ENCODE measurements around the gene MUC4. TPM values are rescaled to one million over a fixed set of nuclear protein-coding genes. Genes with fewer than 3 reads are reported as not detected.

The MUC4 gene
- polyA plus RNA-seq, 3 donors = not detected

DNA sequence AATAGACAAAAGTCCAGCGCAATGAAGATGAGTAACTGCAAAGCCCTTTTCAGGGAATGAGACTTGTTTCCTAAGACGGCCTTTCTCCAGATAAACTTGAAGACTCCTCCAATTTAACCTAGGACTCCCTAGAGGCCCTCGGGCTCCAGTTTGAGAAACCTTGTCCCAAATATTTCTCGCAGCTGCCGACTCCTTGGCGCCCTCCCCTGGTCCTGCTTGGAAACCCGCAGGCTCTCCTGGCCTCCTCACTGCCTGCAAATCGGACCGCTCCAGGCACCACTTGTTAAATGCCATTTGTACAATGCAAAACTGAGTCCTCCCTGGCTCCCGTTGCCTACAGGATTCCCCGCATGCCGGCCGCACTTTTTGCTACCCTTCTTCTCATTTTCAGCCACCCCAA, 36.8 kb downstream of the MUC4 start:
- H2AFZ ChIP-seq (ENCODE audit: insufficient read depth, low read depth, low read length, poor library complexity, severe bottlenecking) = no peak overlapping the region
- H3K9me3 ChIP-seq (replicated peaks in 1 of 2; ENCODE audit: control insufficient read depth in 1 of 2, insufficient read depth in 1 of 2, low read length in 2 of 2) = no peaks in the 10 kb centered on the region
- Mint-ChIP-seq H3K36me3 (no peaks in the 10 kb centered on the region), H3K27me3 (ENCODE audit: low read depth in 3 of 3) (peaks cover 0 to 4% (median 3%) of the 10 kb centered on the region in 3 donors), H3K9me3 (peaks cover 0 to 13% (median 6%) of the 10 kb centered on the region in 7 donors), H3K4me3 (no peak overlapping the region), H3K4me1 (no peaks in the 10 kb centered on the region), H3K27ac (peak overlapping the region in 2 of 7 donors; percentile 40 to 58)
- 29% methylated on average over 12 of the region's 13 CpGs for WGBS (ENCODE audit: insufficient coverage)
- no peak overlapping the region for H3K4me3 ChIP-seq (replicated peaks in 1 of 3; ENCODE audit: low read depth in 2 of 3, low read length in 3 of 3)
- H4K20me1 ChIP-seq (ENCODE audit: insufficient read depth, low read length) = no peaks in the 10 kb centered on the region
- no peaks in the 10 kb centered on the region for H3K79me2 ChIP-seq (ENCODE audit: insufficient read depth, low read length)
- H3K27ac ChIP-seq (ENCODE audit: low read depth in 1 of 2, low read length in 2 of 2) = no peak overlapping the region
- TF ChIP-seq, protein P1, sequence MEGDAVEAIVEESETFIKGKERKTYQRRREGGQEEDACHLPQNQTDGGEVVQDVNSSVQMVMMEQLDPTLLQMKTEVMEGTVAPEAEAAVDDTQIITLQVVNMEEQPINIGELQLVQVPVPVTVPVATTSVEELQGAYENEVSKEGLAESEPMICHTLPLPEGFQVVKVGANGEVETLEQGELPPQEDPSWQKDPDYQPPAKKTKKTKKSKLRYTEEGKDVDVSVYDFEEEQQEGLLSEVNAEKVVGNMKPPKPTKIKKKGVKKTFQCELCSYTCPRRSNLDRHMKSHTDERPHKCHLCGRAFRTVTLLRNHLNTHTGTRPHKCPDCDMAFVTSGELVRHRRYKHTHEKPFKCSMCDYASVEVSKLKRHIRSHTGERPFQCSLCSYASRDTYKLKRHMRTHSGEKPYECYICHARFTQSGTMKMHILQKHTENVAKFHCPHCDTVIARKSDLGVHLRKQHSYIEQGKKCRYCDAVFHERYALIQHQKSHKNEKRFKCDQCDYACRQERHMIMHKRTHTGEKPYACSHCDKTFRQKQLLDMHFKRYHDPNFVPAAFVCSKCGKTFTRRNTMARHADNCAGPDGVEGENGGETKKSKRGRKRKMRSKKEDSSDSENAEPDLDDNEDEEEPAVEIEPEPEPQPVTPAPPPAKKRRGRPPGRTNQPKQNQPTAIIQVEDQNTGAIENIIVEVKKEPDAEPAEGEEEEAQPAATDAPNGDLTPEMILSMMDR (IDR thresholded peaks at IDR 0.05) = peak; percentile 13
- DNase-seq = no peak
- no peaks in the 10 kb centered on the region for H3K36me3 ChIP-seq (replicated peaks in 1 of 2; ENCODE audit: control insufficient read depth in 1 of 2, insufficient read depth in 2 of 2, low read length in 2 of 2)
- H3K4me1 ChIP-seq (ENCODE audit: control insufficient read depth in 1 of 2, insufficient read depth in 2 of 2, low read length in 2 of 2) = no peaks in the 10 kb centered on the region
- intact Hi-C loops (cut with micrococcal nuclease) = no loop called here
- no peaks in the 10 kb centered on the region for H3K27me3 ChIP-seq (ENCODE audit: control insufficient read depth in 2 of 2, insufficient read depth in 2 of 2, low read length in 2 of 2)
- no peak overlapping the region for H3K4me2 ChIP-seq (replicated peaks; ENCODE audit: extremely low read depth, low read length, poor library complexity, severe bottlenecking)
- no peak overlapping the region for H3K9ac ChIP-seq (ENCODE audit: insufficient read depth, low read length, poor library complexity, severe bottlenecking)

DNA sequence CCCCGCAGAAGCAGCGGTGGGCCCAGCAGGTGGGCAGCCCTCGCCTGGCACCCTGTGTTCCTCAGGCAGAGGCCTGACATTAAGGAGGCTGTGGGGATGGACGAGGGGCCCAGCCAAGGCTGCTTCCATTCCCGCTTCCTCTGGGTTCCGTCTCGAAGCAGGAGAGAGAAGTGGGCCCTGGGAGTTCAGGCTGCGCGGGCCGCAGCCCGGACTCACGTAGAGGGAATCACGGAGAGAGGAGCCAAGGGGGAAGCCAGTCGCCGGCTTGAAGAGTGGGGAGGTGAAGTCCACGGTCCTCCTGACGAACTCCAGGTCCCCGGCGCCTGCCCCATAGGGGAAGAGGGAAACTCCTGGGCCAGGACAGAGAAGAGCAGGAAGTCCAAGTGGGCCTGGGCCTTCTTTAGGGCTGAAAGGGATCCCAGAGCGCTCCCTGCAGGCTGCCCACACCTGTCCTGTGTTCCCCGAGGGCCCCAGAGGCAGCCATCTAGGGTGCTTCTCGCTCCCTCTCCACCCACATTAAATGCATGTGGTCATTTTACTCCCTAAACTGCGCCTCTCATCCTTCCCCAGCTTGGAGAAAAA, 37.7 kb downstream of the MUC4 start:
- no peaks in the 10 kb centered on the region for H3K79me2 ChIP-seq (ENCODE audit: insufficient read depth, low read length)
- Mint-ChIP-seq H3K4me3 (no peak overlapping the region), H3K9me3 (peaks cover 0 to 11% (median 3%) of the 10 kb centered on the region in 7 donors), H3K27ac (no peak overlapping the region), H3K36me3 (no peaks in the 10 kb centered on the region), H3K27me3 (ENCODE audit: low read depth in 3 of 3) (peaks cover 2 to 4% (median 2%) of the 10 kb centered on the region in 3 donors), H3K4me1 (no peaks in the 10 kb centered on the region)
- H3K27ac ChIP-seq (ENCODE audit: low read depth in 1 of 2, low read length in 2 of 2) = no peak overlapping the region
- no peaks in the 10 kb centered on the region for H3K36me3 ChIP-seq (replicated peaks in 1 of 2; ENCODE audit: control insufficient read depth in 1 of 2, insufficient read depth in 2 of 2, low read length in 2 of 2)
- intact Hi-C loops (cut with micrococcal nuclease) = no loop called here
- no peaks in the 10 kb centered on the region for H4K20me1 ChIP-seq (ENCODE audit: insufficient read depth, low read length)
- no peaks in the 10 kb centered on the region for H3K4me1 ChIP-seq (ENCODE audit: control insufficient read depth in 1 of 2, insufficient read depth in 2 of 2, low read length in 2 of 2)
- H3K9ac ChIP-seq (ENCODE audit: insufficient read depth, low read length, poor library complexity, severe bottlenecking) = no peak overlapping the region
- H3K4me3 ChIP-seq (replicated peaks in 1 of 3; ENCODE audit: low read depth in 2 of 3, low read length in 3 of 3) = no peak overlapping the region
- no peak for DNase-seq
- H3K27me3 ChIP-seq (ENCODE audit: control insufficient read depth in 2 of 2, insufficient read depth in 2 of 2, low read length in 2 of 2) = no peaks in the 10 kb centered on the region
- TF ChIP-seq, protein P1 (IDR thresholded peaks at IDR 0.05) = no peak
- whole genome bisulfite sequencing (ENCODE audit: insufficient coverage) = 95% methylated on average over 23 of the region's 23 CpGs
- no peaks in the 10 kb centered on the region for H3K9me3 ChIP-seq (replicated peaks in 1 of 2; ENCODE audit: control insufficient read depth in 1 of 2, insufficient read depth in 1 of 2, low read length in 2 of 2)
- no peak overlapping the region for H3K4me2 ChIP-seq (replicated peaks; ENCODE audit: extremely low read depth, low read length, poor library complexity, severe bottlenecking)
- no peak overlapping the region for H2AFZ ChIP-seq (ENCODE audit: insufficient read depth, low read depth, low read length, poor library complexity, severe bottlenecking)

Data from CD14-positive monocyte (primary cell).